Panc1 (cell line): ENCODE results near the gene BFAR.

ENCODE experiments used
- POLR2AphosphoS5 ChIP-seq: IDR thresholded peaks from 2 replicates; pipeline ENCODE4 v1.6.1; 2012; ENCODE audit warnings: mild to moderate bottlenecking, low read depth, low read length, moderate library complexity
- TF ChIP-seq, protein P1 (sequence below): fragments of 450-650 bp; IDR thresholded peaks from 2 replicates; pipeline ENCODE4 v1.5.1; 2017; ENCODE audit warnings: mild to moderate bottlenecking
- TF ChIP-seq, protein P2 (sequence below), 2 experiments: IDR thresholded peaks; 2 replicates each; pipeline ENCODE4 v1.6.1; 2011 to 2012; ENCODE audit warnings: low read depth in 2 of 2, control low read depth in 1 of 2, low read length in 1 of 2, mild to moderate bottlenecking in 1 of 2, moderate library complexity in 1 of 2; ENCODE audit not compliant: insufficient read depth in 1 of 2

DNA sequence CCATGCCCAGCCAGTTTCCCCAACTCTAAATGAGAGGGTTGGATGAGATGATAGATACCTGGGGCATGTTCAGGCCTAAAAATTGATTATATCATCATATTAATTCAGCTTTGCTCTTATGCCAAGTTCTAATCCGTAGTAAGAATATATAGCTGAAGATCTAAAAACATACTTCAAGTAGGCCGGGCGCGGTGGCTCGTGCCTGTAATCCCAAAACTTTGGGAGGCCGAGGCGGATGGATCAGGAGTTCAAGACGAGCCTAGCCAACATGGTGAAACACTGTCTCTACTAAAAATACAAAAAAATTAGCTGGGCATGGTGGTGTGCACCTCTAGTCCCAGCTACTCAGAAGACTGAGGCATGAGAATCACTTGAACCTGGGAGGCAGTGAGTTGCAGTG, 49.4 kb downstream of the BFAR start:
- TF ChIP-seq, protein P1, sequence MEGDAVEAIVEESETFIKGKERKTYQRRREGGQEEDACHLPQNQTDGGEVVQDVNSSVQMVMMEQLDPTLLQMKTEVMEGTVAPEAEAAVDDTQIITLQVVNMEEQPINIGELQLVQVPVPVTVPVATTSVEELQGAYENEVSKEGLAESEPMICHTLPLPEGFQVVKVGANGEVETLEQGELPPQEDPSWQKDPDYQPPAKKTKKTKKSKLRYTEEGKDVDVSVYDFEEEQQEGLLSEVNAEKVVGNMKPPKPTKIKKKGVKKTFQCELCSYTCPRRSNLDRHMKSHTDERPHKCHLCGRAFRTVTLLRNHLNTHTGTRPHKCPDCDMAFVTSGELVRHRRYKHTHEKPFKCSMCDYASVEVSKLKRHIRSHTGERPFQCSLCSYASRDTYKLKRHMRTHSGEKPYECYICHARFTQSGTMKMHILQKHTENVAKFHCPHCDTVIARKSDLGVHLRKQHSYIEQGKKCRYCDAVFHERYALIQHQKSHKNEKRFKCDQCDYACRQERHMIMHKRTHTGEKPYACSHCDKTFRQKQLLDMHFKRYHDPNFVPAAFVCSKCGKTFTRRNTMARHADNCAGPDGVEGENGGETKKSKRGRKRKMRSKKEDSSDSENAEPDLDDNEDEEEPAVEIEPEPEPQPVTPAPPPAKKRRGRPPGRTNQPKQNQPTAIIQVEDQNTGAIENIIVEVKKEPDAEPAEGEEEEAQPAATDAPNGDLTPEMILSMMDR, result no peak
- TF ChIP-seq, protein P2, sequence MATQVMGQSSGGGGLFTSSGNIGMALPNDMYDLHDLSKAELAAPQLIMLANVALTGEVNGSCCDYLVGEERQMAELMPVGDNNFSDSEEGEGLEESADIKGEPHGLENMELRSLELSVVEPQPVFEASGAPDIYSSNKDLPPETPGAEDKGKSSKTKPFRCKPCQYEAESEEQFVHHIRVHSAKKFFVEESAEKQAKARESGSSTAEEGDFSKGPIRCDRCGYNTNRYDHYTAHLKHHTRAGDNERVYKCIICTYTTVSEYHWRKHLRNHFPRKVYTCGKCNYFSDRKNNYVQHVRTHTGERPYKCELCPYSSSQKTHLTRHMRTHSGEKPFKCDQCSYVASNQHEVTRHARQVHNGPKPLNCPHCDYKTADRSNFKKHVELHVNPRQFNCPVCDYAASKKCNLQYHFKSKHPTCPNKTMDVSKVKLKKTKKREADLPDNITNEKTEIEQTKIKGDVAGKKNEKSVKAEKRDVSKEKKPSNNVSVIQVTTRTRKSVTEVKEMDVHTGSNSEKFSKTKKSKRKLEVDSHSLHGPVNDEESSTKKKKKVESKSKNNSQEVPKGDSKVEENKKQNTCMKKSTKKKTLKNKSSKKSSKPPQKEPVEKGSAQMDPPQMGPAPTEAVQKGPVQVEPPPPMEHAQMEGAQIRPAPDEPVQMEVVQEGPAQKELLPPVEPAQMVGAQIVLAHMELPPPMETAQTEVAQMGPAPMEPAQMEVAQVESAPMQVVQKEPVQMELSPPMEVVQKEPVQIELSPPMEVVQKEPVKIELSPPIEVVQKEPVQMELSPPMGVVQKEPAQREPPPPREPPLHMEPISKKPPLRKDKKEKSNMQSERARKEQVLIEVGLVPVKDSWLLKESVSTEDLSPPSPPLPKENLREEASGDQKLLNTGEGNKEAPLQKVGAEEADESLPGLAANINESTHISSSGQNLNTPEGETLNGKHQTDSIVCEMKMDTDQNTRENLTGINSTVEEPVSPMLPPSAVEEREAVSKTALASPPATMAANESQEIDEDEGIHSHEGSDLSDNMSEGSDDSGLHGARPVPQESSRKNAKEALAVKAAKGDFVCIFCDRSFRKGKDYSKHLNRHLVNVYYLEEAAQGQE (IDR thresholded peaks at IDR 0.05; ENCODE audit: insufficient read depth in 1 of 2, low read depth in 2 of 2, low read length in 1 of 2), result no peak
- TF ChIP-seq POLR2AphosphoS5, result no peak
